WTC11 (cell line): ENCODE results near the gene LRRC47.

ENCODE experiments used
- OVOL2 ChIP-seq: fragments of 250-450 bp; sonication (Bioruptor Pico); IDR thresholded peaks from 2 replicates; pipeline ENCODE4 v1.9.0; 2021; ENCODE audit warnings: mild to moderate bottlenecking, borderline replicate concordance
- TF ChIP-seq, protein P1 (sequence below): sonication (generic); formaldehyde crosslinking; IDR thresholded peaks from 2 replicates; pipeline ENCODE4 v1.8.1; 2023; ENCODE audit warnings: mild to moderate bottlenecking, missing genetic modification reagents, moderate library complexity
- TF ChIP-seq, protein P2 (sequence below): sonication (generic); formaldehyde crosslinking; IDR thresholded peaks from 2 replicates; pipeline ENCODE4 v1.8.1; 2023; ENCODE audit warnings: mild to moderate bottlenecking, missing genetic modification reagents, moderate library complexity
- TF ChIP-seq, protein P3 (sequence below): sonication (generic); formaldehyde crosslinking; IDR thresholded peaks from 2 replicates; pipeline ENCODE4 v1.8.1; 2022; ENCODE audit warnings: low read depth, mild to moderate bottlenecking, moderate library complexity, missing genetic modification reagents, borderline replicate concordance
- TF ChIP-seq, protein P4 (sequence below): fragments of 200-600 bp; IDR thresholded peaks from 2 replicates; pipeline ENCODE4 v1.8.0; 2022; ENCODE audit warnings: antibody characterized with exemption

DNA sequence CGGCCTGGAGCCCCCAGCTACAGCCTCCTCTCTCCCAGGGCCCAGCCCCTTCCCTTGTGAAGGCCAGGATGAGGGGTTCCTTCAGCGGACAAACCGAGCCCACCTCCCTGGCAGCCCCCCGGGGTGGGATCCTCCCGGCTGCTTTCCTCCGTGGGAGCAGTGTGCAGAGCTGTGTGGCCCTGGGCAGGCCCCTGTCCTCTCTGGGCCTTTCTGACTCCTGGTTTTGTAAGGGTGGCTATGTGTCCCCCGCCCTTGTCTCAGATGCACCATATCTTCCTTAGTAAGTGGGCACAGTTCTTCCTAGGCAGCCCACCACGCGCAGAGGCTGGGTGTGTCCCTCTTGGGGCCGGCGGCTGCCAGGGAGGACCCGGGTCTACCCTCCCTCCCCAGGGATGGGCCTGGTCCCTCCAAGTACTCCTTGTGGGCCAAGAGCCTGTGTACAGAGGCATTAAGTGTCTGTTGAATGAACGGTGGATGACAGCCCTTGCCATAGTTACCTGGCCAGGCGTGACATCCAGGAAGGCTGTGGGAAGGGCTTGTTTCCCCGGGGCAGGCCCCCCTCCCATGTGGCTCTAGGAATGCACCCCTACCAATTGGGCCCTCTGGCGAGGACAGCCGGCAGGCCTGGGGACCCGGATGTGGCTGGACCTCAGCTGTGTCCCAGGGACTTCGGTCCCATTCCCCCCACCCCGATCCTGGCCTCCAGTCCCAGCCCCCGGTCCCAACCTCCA is 19.9 kb downstream of the LRRC47 start:
- TF ChIP-seq, protein P1, sequence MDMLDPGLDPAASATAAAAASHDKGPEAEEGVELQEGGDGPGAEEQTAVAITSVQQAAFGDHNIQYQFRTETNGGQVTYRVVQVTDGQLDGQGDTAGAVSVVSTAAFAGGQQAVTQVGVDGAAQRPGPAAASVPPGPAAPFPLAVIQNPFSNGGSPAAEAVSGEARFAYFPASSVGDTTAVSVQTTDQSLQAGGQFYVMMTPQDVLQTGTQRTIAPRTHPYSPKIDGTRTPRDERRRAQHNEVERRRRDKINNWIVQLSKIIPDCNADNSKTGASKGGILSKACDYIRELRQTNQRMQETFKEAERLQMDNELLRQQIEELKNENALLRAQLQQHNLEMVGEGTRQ (CRISPR knock-in tag): no peak
- TF ChIP-seq, protein P2, sequence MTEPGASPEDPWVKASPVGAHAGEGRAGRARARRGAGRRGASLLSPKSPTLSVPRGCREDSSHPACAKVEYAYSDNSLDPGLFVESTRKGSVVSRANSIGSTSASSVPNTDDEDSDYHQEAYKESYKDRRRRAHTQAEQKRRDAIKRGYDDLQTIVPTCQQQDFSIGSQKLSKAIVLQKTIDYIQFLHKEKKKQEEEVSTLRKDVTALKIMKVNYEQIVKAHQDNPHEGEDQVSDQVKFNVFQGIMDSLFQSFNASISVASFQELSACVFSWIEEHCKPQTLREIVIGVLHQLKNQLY: no peak
- TF ChIP-seq, protein P3, sequence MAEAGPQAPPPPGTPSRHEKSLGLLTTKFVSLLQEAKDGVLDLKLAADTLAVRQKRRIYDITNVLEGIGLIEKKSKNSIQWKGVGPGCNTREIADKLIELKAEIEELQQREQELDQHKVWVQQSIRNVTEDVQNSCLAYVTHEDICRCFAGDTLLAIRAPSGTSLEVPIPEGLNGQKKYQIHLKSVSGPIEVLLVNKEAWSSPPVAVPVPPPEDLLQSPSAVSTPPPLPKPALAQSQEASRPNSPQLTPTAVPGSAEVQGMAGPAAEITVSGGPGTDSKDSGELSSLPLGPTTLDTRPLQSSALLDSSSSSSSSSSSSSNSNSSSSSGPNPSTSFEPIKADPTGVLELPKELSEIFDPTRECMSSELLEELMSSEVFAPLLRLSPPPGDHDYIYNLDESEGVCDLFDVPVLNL (CRISPR knock-in tag): no peak
- TF ChIP-seq, protein P4, sequence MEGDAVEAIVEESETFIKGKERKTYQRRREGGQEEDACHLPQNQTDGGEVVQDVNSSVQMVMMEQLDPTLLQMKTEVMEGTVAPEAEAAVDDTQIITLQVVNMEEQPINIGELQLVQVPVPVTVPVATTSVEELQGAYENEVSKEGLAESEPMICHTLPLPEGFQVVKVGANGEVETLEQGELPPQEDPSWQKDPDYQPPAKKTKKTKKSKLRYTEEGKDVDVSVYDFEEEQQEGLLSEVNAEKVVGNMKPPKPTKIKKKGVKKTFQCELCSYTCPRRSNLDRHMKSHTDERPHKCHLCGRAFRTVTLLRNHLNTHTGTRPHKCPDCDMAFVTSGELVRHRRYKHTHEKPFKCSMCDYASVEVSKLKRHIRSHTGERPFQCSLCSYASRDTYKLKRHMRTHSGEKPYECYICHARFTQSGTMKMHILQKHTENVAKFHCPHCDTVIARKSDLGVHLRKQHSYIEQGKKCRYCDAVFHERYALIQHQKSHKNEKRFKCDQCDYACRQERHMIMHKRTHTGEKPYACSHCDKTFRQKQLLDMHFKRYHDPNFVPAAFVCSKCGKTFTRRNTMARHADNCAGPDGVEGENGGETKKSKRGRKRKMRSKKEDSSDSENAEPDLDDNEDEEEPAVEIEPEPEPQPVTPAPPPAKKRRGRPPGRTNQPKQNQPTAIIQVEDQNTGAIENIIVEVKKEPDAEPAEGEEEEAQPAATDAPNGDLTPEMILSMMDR: no peak
- TF ChIP-seq OVOL2 (CRISPR knock-in tag): no peak
